Measurements from ENCODE around the gene RBBP6. TPM values are rescaled to one million over a fixed set of nuclear protein-coding genes. Genes with fewer than 3 reads are reported as not detected.

RBBP6 gene
- total and polyA plus RNA-seq, 2 donors (not counting 3 experiments of a cell fraction or from before 2014, with no cell fraction given), result 16.8 to 52.1 TPM

DNA sequence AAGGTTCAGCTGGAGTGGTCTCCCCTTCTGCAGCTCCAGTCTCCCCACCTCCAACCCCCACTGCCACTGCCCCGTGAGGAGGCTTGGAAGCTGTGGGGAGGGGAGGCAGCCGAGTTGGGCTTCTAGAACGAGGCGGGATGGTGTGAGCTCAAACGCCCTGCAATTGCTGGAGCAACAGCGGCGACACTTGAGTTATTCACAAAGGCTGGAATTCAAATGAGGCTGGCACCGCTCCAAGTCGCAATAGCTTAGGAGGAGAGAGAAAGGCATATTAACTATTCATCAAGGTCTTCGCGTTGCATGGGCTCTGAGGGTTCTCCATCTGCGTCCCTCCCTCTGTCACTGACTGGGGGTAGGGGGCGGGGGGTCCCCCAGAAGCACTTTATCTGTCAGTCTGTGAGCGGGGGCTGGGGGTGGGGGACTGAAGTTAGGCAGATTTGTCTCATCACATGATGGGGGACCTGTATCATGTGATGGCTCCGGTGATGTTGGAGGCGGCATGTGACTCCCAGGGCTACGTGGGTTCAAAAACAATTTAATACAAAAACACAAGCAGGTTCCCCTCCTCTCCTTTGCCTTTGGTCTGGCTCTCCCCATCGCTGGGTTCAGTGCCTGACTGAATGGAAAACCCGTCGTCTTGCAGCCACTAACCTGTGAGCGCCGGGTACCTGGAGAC is 70.5 kb downstream of the RBBP6 start:
- peak; percentile 66 for DNase-seq (ENCODE audit: low read depth, low spot score)

More for the DNA sequence above, 70.5 kb downstream of the RBBP6 start:
- POLR2A ChIA-PET, result interaction anchor here (0.6 kb wide), 1 partner anchor 8 kb away, joined by 3 read pairs; no protein-coding TSS in a partner anchor
- Histone ChIP-seq H3K9ac (replicated peaks; ENCODE audit: extremely low read depth, insufficient read depth, low read length) (peak overlapping the region; percentile 21), H3K9me1 (replicated peaks; ENCODE audit: control insufficient read depth, extremely low read depth, insufficient read depth, low read length) (no peaks in the 10 kb centered on the region), H3K27me3 (ENCODE audit: control insufficient read depth in 2 of 2, insufficient read depth in 2 of 2, low read length in 2 of 2) (peaks cover 5 to 24% of the 10 kb centered on the region in 2 experiments), H4K20me1 (replicated peaks; ENCODE audit: control insufficient read depth, extremely low read depth, insufficient read depth, low read length) (no peaks in the 10 kb centered on the region), H3K27ac (ENCODE audit: insufficient read depth, low read depth, low read length) (no peak overlapping the region), H3K4me2 (ENCODE audit: insufficient read depth, low read length) (peak overlapping the region; percentile 69), H3K9me3 (replicated peaks; ENCODE audit: control insufficient read depth, insufficient read depth, low read length) (no peaks in the 10 kb centered on the region), H3K36me3 (ENCODE audit: control insufficient read depth in 2 of 2, extremely low read depth in 1 of 2, insufficient read depth in 2 of 2, low read length in 2 of 2) (no peaks in the 10 kb centered on the region), H3K79me2 (ENCODE audit: control insufficient read depth, insufficient read depth, low read length) (no peaks in the 10 kb centered on the region), H3K4me1 (ENCODE audit: control insufficient read depth, extremely low read depth, insufficient read depth, low read length) (peaks cover 6% of the 10 kb centered on the region), H2AFZ (ENCODE audit: low read depth, low read length) (peak overlapping the region; percentile 65), H3K4me3 (replicated peaks in 1 of 3; ENCODE audit: insufficient read depth in 1 of 3, low read depth in 1 of 3, low read length in 3 of 3) (peak overlapping the region in 1 of 3 experiments; percentile 18)
- TF ChIP-seq, protein P1, sequence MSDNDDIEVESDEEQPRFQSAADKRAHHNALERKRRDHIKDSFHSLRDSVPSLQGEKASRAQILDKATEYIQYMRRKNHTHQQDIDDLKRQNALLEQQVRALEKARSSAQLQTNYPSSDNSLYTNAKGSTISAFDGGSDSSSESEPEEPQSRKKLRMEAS (IDR thresholded peaks at IDR 0.05; ENCODE audit: insufficient read depth, insufficient read length), result no peak
- TF ChIP-seq FOS (IDR thresholded peaks at IDR 0.05; ENCODE audit: borderline replicate concordance, insufficient read depth, low read length) (no peak), JUN (IDR thresholded peaks at IDR 0.05; ENCODE audit: borderline replicate concordance, insufficient read depth, insufficient read length, low read depth) (no peak), POLR2AphosphoS5 (IDR thresholded peaks at IDR 0.05; ENCODE audit: insufficient read depth, low read depth, low read length) (no peak), GATA2 (IDR thresholded peaks at IDR 0.05; ENCODE audit: insufficient read depth, insufficient read length, low read depth, low read length) (no peak), MYC (IDR thresholded peaks at IDR 0.05; ENCODE audit: low read depth, low read length) (no peak), EZH2 (IDR thresholded peaks at IDR 0.05; ENCODE audit: borderline replicate concordance, low read depth, low read length, severe bottlenecking) (no peak), POLR2A (IDR thresholded peaks at IDR 0.05; ENCODE audit: low read depth, low read length) (no peak)
- TF ChIP-seq, protein P2, sequence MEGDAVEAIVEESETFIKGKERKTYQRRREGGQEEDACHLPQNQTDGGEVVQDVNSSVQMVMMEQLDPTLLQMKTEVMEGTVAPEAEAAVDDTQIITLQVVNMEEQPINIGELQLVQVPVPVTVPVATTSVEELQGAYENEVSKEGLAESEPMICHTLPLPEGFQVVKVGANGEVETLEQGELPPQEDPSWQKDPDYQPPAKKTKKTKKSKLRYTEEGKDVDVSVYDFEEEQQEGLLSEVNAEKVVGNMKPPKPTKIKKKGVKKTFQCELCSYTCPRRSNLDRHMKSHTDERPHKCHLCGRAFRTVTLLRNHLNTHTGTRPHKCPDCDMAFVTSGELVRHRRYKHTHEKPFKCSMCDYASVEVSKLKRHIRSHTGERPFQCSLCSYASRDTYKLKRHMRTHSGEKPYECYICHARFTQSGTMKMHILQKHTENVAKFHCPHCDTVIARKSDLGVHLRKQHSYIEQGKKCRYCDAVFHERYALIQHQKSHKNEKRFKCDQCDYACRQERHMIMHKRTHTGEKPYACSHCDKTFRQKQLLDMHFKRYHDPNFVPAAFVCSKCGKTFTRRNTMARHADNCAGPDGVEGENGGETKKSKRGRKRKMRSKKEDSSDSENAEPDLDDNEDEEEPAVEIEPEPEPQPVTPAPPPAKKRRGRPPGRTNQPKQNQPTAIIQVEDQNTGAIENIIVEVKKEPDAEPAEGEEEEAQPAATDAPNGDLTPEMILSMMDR (IDR thresholded peaks at IDR 0.05; ENCODE audit: extremely low read depth in 1 of 2, insufficient read depth in 1 of 2, low read depth in 1 of 2, low read length in 2 of 2), result no peak
- peak; percentile 82 for FAIRE-seq
- no TSS peak for BruUV-seq (replicated peaks)
- dilution Hi-C loops (cut with MboI; ENCODE audit: extremely low pct_ligation_motif_present, low sequenced_read_pairs), result no loop called here
- CTCF ChIA-PET, result interaction anchor here (0.8 to 2.3 kb wide), 5 partner anchors 10 to 159 kb away, joined by 3 to 13 read pairs (median 3); no protein-coding TSS in a partner anchor
- intact Hi-C loops (cut with micrococcal nuclease), result no loop called here

All from endothelial cell of umbilical vein (primary cell).